ENCODE data around the gene NR2F1. TPM values are rescaled to one million over a fixed set of nuclear protein-coding genes. Genes with fewer than 3 reads are reported as not detected.

NR2F1 gene
- total and polyA plus RNA-seq, 2 donors (not counting 3 experiments of a cell fraction or from before 2014, with no cell fraction given): 21.5 to 38.7 TPM

GRCh38 chr5:93635991-93636390 is 53.0 kb downstream of the NR2F1 start:
- no peaks in the 10 kb centered on the region for H3K4me1 ChIP-seq (ENCODE audit: control insufficient read depth, extremely low read depth, insufficient read depth, low read length)
- H3K4me3 ChIP-seq (replicated peaks in 1 of 3; ENCODE audit: insufficient read depth in 1 of 3, low read depth in 1 of 3, low read length in 3 of 3): no peak overlapping the region
- no peak overlapping the region for H3K27ac ChIP-seq (ENCODE audit: insufficient read depth, low read depth, low read length)
- ChIA-PET CTCF (no interaction called here), POLR2A (no interaction called here)
- H3K36me3 ChIP-seq (ENCODE audit: control insufficient read depth in 2 of 2, extremely low read depth in 1 of 2, insufficient read depth in 2 of 2, low read length in 2 of 2): no peaks in the 10 kb centered on the region
- no peaks in the 10 kb centered on the region for H3K27me3 ChIP-seq (ENCODE audit: control insufficient read depth in 2 of 2, insufficient read depth in 2 of 2, low read length in 2 of 2)
- BruUV-seq (replicated peaks): no TSS peak
- no peak for FAIRE-seq
- intact Hi-C loops (cut with micrococcal nuclease): no loop called here
- no peaks in the 10 kb centered on the region for H3K9me3 ChIP-seq (replicated peaks; ENCODE audit: control insufficient read depth, insufficient read depth, low read length)
- no peaks in the 10 kb centered on the region for H3K79me2 ChIP-seq (ENCODE audit: control insufficient read depth, insufficient read depth, low read length)
- no peak for TF ChIP-seq MYC (IDR thresholded peaks at IDR 0.05; ENCODE audit: low read depth, low read length)
- no peak for TF ChIP-seq MAX (IDR thresholded peaks at IDR 0.05; ENCODE audit: insufficient read depth, insufficient read length)
- TF ChIP-seq FOS (IDR thresholded peaks at IDR 0.05; ENCODE audit: borderline replicate concordance, insufficient read depth, low read length): no peak
- TF ChIP-seq EZH2 (IDR thresholded peaks at IDR 0.05; ENCODE audit: borderline replicate concordance, low read depth, low read length, severe bottlenecking): no peak
- TF ChIP-seq GATA2 (IDR thresholded peaks at IDR 0.05; ENCODE audit: insufficient read depth, insufficient read length, low read depth, low read length): no peak
- TF ChIP-seq POLR2A (IDR thresholded peaks at IDR 0.05; ENCODE audit: low read depth, low read length): no peak
- TF ChIP-seq JUN (IDR thresholded peaks at IDR 0.05; ENCODE audit: borderline replicate concordance, insufficient read depth, insufficient read length, low read depth): no peak
- TF ChIP-seq POLR2AphosphoS5 (IDR thresholded peaks at IDR 0.05; ENCODE audit: insufficient read depth, low read depth, low read length): no peak
- TF ChIP-seq CTCF (IDR thresholded peaks at IDR 0.05; ENCODE audit: extremely low read depth in 1 of 2, insufficient read depth in 1 of 2, low read depth in 1 of 2, low read length in 2 of 2): no peak
- no peak for DNase-seq (ENCODE audit: low read depth, low spot score)
- peaks cover 2% of the 10 kb centered on the region for H3K9me1 ChIP-seq (replicated peaks; ENCODE audit: control insufficient read depth, extremely low read depth, insufficient read depth, low read length)
- dilution Hi-C loops (cut with MboI; ENCODE audit: extremely low pct_ligation_motif_present, low sequenced_read_pairs): no loop called here
- H2AFZ ChIP-seq (ENCODE audit: low read depth, low read length): no peak overlapping the region
- H3K4me2 ChIP-seq (ENCODE audit: insufficient read depth, low read length): no peak overlapping the region
- H4K20me1 ChIP-seq (replicated peaks; ENCODE audit: control insufficient read depth, extremely low read depth, insufficient read depth, low read length): no peaks in the 10 kb centered on the region
- H3K9ac ChIP-seq (replicated peaks; ENCODE audit: extremely low read depth, insufficient read depth, low read length): no peak overlapping the region
